Suprapubic skin (tissue), 4 donors: Measurements from ENCODE around the gene ATG4D. TPM values are rescaled to one million over a fixed set of nuclear protein-coding genes. Genes with fewer than 3 reads are reported as not detected.

Experiments
- DNase-seq, 2 donors: peaks; one replicate each; pipeline ENCODE4 v3.0.0-alpha.2; 2019; ENCODE audit warnings: low spot score in 2 of 2
- H3K27ac ChIP-seq: fragments of 200-600 bp; sonication (generic); one replicate; pipeline ENCODE4 v1.5.1; 2019
- H3K27me3 ChIP-seq: fragments of 200-600 bp; sonication (generic); one replicate; pipeline ENCODE4 v1.5.1; 2019
- H3K36me3 ChIP-seq: fragments of 200-600 bp; sonication (generic); one replicate; pipeline ENCODE4 v1.5.1; 2019
- H3K4me1 ChIP-seq: fragments of 200-600 bp; sonication (generic); one replicate; pipeline ENCODE4 v1.5.1; 2019
- H3K4me3 ChIP-seq: fragments of 200-600 bp; sonication (generic); one replicate; pipeline ENCODE4 v1.5.1; 2019; ENCODE audit warnings: mild to moderate bottlenecking
- H3K9me3 ChIP-seq: fragments of 200-600 bp; sonication (generic); one replicate; pipeline ENCODE4 v1.5.1; 2019
- CTCF ChIP-seq, 2 donors: fragments of 200-600 bp in 1 of 2; fragments of 450-650 bp in 1 of 2; sonication (generic) in 1 of 2; IDR thresholded peaks; one replicate each; pipeline ENCODE4 v1.5.1; 2016 to 2019; ENCODE audit warnings: antibody characterized with exemption in 2 of 2, mild to moderate bottlenecking in 1 of 2, moderate library complexity in 1 of 2
- EP300 ChIP-seq: sonication (generic); formaldehyde crosslinking; IDR thresholded peaks from one replicate; pipeline ENCODE4 v1.6.1; 2017; ENCODE audit warnings: antibody characterized with exemption
- POLR2A ChIP-seq, 2 donors: fragments of 450-650 bp; IDR thresholded peaks; one replicate each; pipeline ENCODE4 v1.6.1; 2017; ENCODE audit warnings: antibody characterized with exemption in 2 of 2, mild to moderate bottlenecking in 2 of 2, moderate library complexity in 2 of 2
- POLR2AphosphoS5 ChIP-seq, 3 donors: sonication (generic); formaldehyde crosslinking; IDR thresholded peaks; one replicate each; pipeline ENCODE4 v1.6.1; 2017; ENCODE audit warnings: antibody characterized with exemption in 3 of 3
- WGBS: methylation state at CpG from one replicate; pipeline ENCODE4 v1.1.5; 2018; 5-methylcytosine and 5-hydroxymethylcytosine counted together
- total RNA-seq, 4 donors: library from RNA; depleted of rRNA; stranded (reverse); fragments of >200 nt; gene quantifications; one replicate each; pipeline ENCODE4 v1.1.0, GENCODE V29; 2016

ATG4D gene
- total RNA-seq, 4 donors from 2014 or later: 52.2 to 80.8 (median 63.6) TPM

- Histone ChIP-seq H3K27me3 (no peaks in the 10 kb centered on the region), H3K4me1 (peaks cover 21% of the 10 kb centered on the region), H3K9me3 (no peaks in the 10 kb centered on the region), H3K4me3 (no peak overlapping the region), H3K27ac (no peak overlapping the region), H3K36me3 (peaks cover 66% of the 10 kb centered on the region)
- DNase-seq: no peak
- TF ChIP-seq EP300 (no peak), POLR2AphosphoS5 (IDR thresholded peaks at IDR 0.05) (no peak), POLR2A (IDR thresholded peaks at IDR 0.05) (no peak), CTCF (IDR thresholded peaks at IDR 0.05) (no peak)
- 81% methylated on average over 6 of the region's 7 CpGs for WGBS
Observed at GRCh38 chr19:10560154-10560553, 16.4 kb downstream of the ATG4D start.

- Histone ChIP-seq H3K27me3 (no peaks in the 10 kb centered on the region), H3K9me3 (no peaks in the 10 kb centered on the region), H3K4me3 (no peak overlapping the region), H3K36me3 (peaks cover 46% of the 10 kb centered on the region), H3K27ac (no peak overlapping the region), H3K4me1 (peaks cover 28% of the 10 kb centered on the region)
- TF ChIP-seq POLR2A (IDR thresholded peaks at IDR 0.05) (no peak), CTCF (IDR thresholded peaks at IDR 0.05) (no peak), EP300 (no peak)
- WGBS: 90% methylated on average over 5 of the region's 5 CpGs
- DNase-seq: no peak
Observed at GRCh38 chr19:10562609-10563008, 18.9 kb downstream of the ATG4D start.

GRCh38 chr19:10565028-10565566, 21.4 kb downstream of the ATG4D start:
- peak in 1 of 2 donors; percentile 73 for DNase-seq
- H3K27ac ChIP-seq: peak overlapping the region; percentile 89
- TF ChIP-seq POLR2AphosphoS5 (IDR thresholded peaks at IDR 0.05) (no peak), CTCF (IDR thresholded peaks at IDR 0.05) (peak in 1 of 2 donors; percentile 11), POLR2A (IDR thresholded peaks at IDR 0.05) (no peak), EP300 (no peak)
- peaks cover 44% of the 10 kb centered on the region for H3K4me1 ChIP-seq
- peak overlapping the region; percentile 92 for H3K4me3 ChIP-seq
- no peaks in the 10 kb centered on the region for H3K27me3 ChIP-seq
- peaks cover 21% of the 10 kb centered on the region for H3K36me3 ChIP-seq
- 14% methylated on average over 10 of the region's 10 CpGs for WGBS
- no peaks in the 10 kb centered on the region for H3K9me3 ChIP-seq

GRCh38 chr19:10565567-10566407, 22.1 kb downstream of the ATG4D start, which contains the start of gene KRI1:
KRI1 (minus strand) TSS chr19:10566010; CDS start chr19:10565999, 11 bp downstream.
- DNase-seq: peak; percentile 99
- peak within 1 kb of the TSS; percentile 89 for H3K27ac ChIP-seq
- peaks cover 14% of the 10 kb centered on the region for H3K36me3 ChIP-seq
- H3K27me3 ChIP-seq: no peaks in the 10 kb centered on the region
- under 1% methylated on average over 29 of the region's 94 CpGs for WGBS
- H3K4me1 ChIP-seq: peaks cover 44% of the 10 kb centered on the region
- H3K4me3 ChIP-seq: peak within 1 kb of the TSS; percentile 92
- H3K9me3 ChIP-seq: no peaks in the 10 kb centered on the region
- TF ChIP-seq CTCF (IDR thresholded peaks at IDR 0.05): peak; percentile 43 to 50
- no peak for TF ChIP-seq EP300
- TF ChIP-seq POLR2A (IDR thresholded peaks at IDR 0.05): peak; percentile 49 to 67
- TF ChIP-seq POLR2AphosphoS5 (IDR thresholded peaks at IDR 0.05): peak in 2 of 3 donors; percentile 8 to 78

- peak overlapping the region; percentile 89 for H3K27ac ChIP-seq
- no peaks in the 10 kb centered on the region for H3K27me3 ChIP-seq
- peaks cover 9% of the 10 kb centered on the region for H3K36me3 ChIP-seq
- no peak for DNase-seq
- TF ChIP-seq POLR2A (IDR thresholded peaks at IDR 0.05) (no peak), CTCF (IDR thresholded peaks at IDR 0.05) (no peak), EP300 (no peak), POLR2AphosphoS5 (IDR thresholded peaks at IDR 0.05) (no peak)
- 8% methylated on average over 4 of the region's 4 CpGs for WGBS
- no peaks in the 10 kb centered on the region for H3K9me3 ChIP-seq
- H3K4me1 ChIP-seq: peaks cover 44% of the 10 kb centered on the region
- peak overlapping the region; percentile 92 for H3K4me3 ChIP-seq
Observed at GRCh38 chr19:10566408-10566657, 22.6 kb downstream of the ATG4D start.
